ENCODE results near the gene HUWE1.

The HUWE1 gene

DNA sequence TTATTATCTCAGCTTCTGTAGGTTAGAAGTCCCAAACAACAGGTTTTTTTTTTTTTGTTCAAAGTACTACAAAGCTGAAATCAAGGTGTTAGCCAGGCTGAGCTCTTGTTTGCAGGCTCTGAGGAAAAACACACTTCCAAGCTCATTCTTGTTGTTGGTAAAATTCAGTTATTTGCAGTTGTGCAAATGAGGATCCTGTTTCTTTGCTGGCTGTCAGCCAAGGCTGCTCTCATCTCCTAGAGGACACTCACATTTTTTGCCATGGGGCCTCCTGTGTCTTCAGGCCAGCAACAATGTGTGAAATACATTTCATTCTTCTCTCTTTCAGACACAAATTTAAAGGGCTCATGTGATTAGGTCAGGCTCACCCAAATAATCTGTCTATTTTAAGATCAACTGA is 192.1 kb downstream of the HUWE1 start:
- peak; percentile 1 for DNase-seq

DNA sequence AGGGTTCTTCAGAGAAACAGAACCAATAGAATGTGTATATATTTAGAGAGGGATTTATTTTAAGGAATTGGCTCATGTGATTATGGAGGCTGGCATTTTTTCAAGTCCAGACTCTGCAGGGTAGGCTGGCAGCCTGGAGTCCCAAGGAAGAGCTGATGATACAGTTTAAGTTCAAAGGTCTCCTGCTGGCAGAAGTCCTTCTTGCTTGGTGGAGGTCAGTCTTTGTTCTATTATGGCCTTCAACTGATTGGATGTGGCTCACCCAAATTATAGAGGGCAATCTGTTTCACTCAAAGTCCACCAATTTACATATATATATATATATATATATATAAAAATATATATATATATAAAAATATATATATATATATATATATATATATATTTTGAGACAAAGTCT is 200.2 kb downstream of the HUWE1 start:
- no peak for DNase-seq

DNA sequence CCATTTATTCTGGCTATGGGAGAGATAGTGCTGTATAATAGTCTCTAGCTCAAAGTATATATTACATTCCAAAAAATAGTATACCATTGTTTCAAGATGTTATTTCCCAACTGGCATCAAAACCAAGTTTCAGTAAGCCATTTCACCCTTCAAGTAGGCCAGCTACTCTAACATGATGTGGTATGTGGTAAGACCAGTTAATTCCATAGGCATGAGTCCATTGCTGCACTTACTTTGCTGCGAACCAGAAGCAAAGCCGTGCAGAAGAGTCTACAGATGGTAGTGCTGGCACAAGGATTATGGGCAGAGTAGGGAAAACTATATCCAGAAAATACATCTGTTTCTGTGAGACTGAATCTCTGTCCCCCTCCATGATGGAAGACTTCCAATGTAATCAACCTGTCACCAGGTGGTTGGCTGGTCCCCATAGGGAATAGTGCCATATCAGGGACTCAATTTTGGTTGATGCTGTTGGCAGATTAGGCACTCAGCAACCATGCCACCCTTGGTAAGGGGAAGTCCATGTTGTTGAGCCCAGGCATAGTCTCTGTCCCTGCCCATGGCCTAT is 202.6 kb downstream of the HUWE1 start:
- DNase-seq, result no peak

DNA sequence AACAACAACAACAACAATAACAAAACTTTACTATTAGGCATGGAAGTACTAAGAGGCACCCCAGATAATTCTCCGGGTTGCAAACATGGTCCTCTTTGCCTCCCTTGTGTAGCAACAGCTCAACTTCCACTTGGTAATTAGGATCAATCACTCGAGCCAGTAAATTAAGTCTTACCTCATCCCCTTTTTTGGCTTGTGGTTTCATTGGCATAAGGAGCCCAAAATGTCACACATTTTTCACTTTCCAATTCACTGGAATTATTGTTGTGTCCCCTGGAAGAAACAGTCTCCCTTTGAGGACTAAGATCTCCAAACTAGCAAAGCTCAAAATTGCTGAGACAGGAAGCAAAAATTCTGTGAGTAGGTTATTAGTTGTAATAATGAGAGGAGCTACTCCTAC is 203.1 kb downstream of the HUWE1 start:
- DNase-seq, result no peak
